B cell (primary cell): ENCODE measurements around the gene ATPAF1. TPM values are rescaled to one million over a fixed set of nuclear protein-coding genes. Genes with fewer than 3 reads are reported as not detected.

Experiments
- ATAC-seq: fragments of 200-7000 bp; cut with Tn5 transposase; one replicate; pipeline ENCODE4 v1.10.0; 2021; ENCODE audit warnings: low read depth, mild to moderate bottlenecking, moderate number of reproducible peaks, moderate library complexity
- CTCF ChIA-PET: fragments of 350-600 bp; sonication (Branson Sonifier 250); formaldehyde crosslinking; loops from one replicate; lab custom pipeline; 2021; ENCODE audit warnings: antibody characterized with exemption, inconsistent platforms; lab: Charles Lee
- POLR2A ChIA-PET: fragments of 350-600 bp; sonication (Branson Sonifier 250); formaldehyde crosslinking; loops from one replicate; lab custom pipeline; 2021; ENCODE audit warnings: antibody characterized with exemption; lab: Charles Lee
- DNase-seq: peaks from one replicate; pipeline ENCODE4 v3.0.0; 2013
- H2AFZ ChIP-seq: 2 replicates; pipeline ENCODE4 v1.6.1; 2012; ENCODE audit warnings: mild to moderate bottlenecking, low read depth, low read length; ENCODE audit not compliant: insufficient read depth, poor library complexity, severe bottlenecking
- H3K27ac ChIP-seq, 2 donors: 1 replicate in 1 of 2; 2 replicates in 1 of 2; pipeline ENCODE4 v1.5.1; 2012 to 2013; ENCODE audit warnings: low read length in 2 of 2, mild to moderate bottlenecking in 2 of 2, moderate library complexity in 1 of 2
- H3K27me3 ChIP-seq, 4 experiments: fragments of 200-600 bp in 1 of 4; sonication (generic) in 1 of 4; replicated peaks in 1 of 4; 1 replicate in 2 of 4; 2 replicates in 2 of 4; pipeline versions ENCODE4 v1.6.1 to v1.7.0; 2013 to 2016; ENCODE audit warnings: low read length in 3 of 4, mild to moderate bottlenecking in 2 of 4, mixed read lengths in 1 of 4, moderate library complexity in 1 of 4; ENCODE audit not compliant: insufficient read depth in 4 of 4, control insufficient read depth in 3 of 4; ENCODE audit errors: control extremely low read depth in 1 of 4
- H3K36me3 ChIP-seq, 2 experiments: replicated peaks in 1 of 2; 1 replicate in 1 of 2; 2 replicates in 1 of 2; pipeline versions ENCODE4 v1.6.1 to v1.7.1; 2013; ENCODE audit warnings: low read length in 1 of 2; ENCODE audit not compliant: insufficient read depth in 2 of 2, control insufficient read depth in 1 of 2; ENCODE audit errors: control extremely low read depth in 1 of 2, extremely low read depth in 1 of 2
- H3K4me1 ChIP-seq, 2 donors: fragments of 200-600 bp in 1 of 2; sonication (generic) in 1 of 2; 1 replicate in 1 of 2; 2 replicates in 1 of 2; pipeline versions ENCODE4 v1.5.1 to v1.6.1; 2013 to 2017; ENCODE audit warnings: low read length in 2 of 2; ENCODE audit not compliant: control insufficient read depth in 2 of 2, insufficient read depth in 2 of 2
- H3K4me2 ChIP-seq: replicated peaks from 2 replicates; pipeline ENCODE3; 2012; ENCODE audit warnings: mild to moderate bottlenecking, low read depth, low read length; ENCODE audit not compliant: poor library complexity, severe bottlenecking
- H3K4me3 ChIP-seq, 5 experiments: fragments of 200-600 bp in 1 of 5; sonication (generic) in 1 of 5; 1 replicate in 3 of 5; 2 replicates in 2 of 5; pipeline versions ENCODE4 v1.5.1 to v1.7.0; 2011 to 2016; ENCODE audit warnings: low read length in 4 of 5, mild to moderate bottlenecking in 4 of 5, low read depth in 2 of 5, control low read depth in 1 of 5, moderate library complexity in 1 of 5; ENCODE audit not compliant: insufficient read depth in 1 of 5; ENCODE audit errors: control extremely low read depth in 1 of 5, extremely low read depth in 1 of 5
- H3K79me2 ChIP-seq: fragments of 200-600 bp; sonication (generic); one replicate; pipeline ENCODE4 v1.6.0; 2016; ENCODE audit warnings: low read length; ENCODE audit not compliant: control insufficient read depth, insufficient read depth
- H3K9ac ChIP-seq: fragments of 200-600 bp; sonication (generic); 2 replicates; pipeline ENCODE4 v1.6.1; 2017; ENCODE audit warnings: mild to moderate bottlenecking, low read length, moderate library complexity
- H3K9me3 ChIP-seq, 3 donors: one replicate each; pipeline versions ENCODE4 v1.6.1 to v1.7.1; 2013; ENCODE audit warnings: low read length in 2 of 3; ENCODE audit not compliant: control insufficient read depth in 2 of 3, insufficient read depth in 1 of 3; ENCODE audit errors: control extremely low read depth in 1 of 3
- H4K20me1 ChIP-seq: 2 replicates; pipeline ENCODE4 v1.6.0; 2012; ENCODE audit warnings: mild to moderate bottlenecking, low read length; ENCODE audit not compliant: insufficient read depth, control insufficient read depth, poor library complexity, severe bottlenecking
- H3K27ac Mint-ChIP-seq: one replicate; pipeline ENCODE4 v1.8.0; 2021; ENCODE audit warnings: mixed read lengths
- H3K27me3 Mint-ChIP-seq: one replicate; pipeline ENCODE4 v1.8.0; 2021; ENCODE audit warnings: mixed read lengths
- H3K4me1 Mint-ChIP-seq: one replicate; pipeline ENCODE4 v1.8.0; 2021; ENCODE audit warnings: mixed read lengths
- H3K4me3 Mint-ChIP-seq: one replicate; pipeline ENCODE4 v1.8.0; 2021; ENCODE audit warnings: mixed read lengths
- H3K9me3 Mint-ChIP-seq: one replicate; pipeline ENCODE4 v1.8.0; 2022; ENCODE audit warnings: mixed read lengths; ENCODE audit not compliant: insufficient read depth
- CTCF ChIP-seq: fragments of 200-600 bp; IDR thresholded peaks from one replicate; pipeline ENCODE4 v1.8.0; 2022; ENCODE audit warnings: antibody characterized with exemption, mild to moderate bottlenecking
- EZH2 ChIP-seq: IDR thresholded peaks from 2 replicates; pipeline ENCODE4 v1.6.1; 2012; ENCODE audit warnings: borderline replicate concordance, low read depth, mild to moderate bottlenecking, moderate library complexity, low read length; ENCODE audit not compliant: insufficient read depth, poor library complexity, severe bottlenecking
- WGBS: methylation state at CpG from one replicate; pipeline ENCODE4 v1.1.5; 2013; ENCODE audit warnings: missing lambda C conversion rate; ENCODE audit not compliant: insufficient coverage; 5-methylcytosine and 5-hydroxymethylcytosine counted together
- intact Hi-C: fragments of 100-400 bp; cut with micrococcal nuclease; formaldehyde crosslinking; loops from one replicate; pipeline ENCODE4 v1.10.0; 2022
- polyA plus RNA-seq: library from polyadenylated mRNA; depleted of rRNA; stranded (reverse); fragments of >200 nt; gene quantifications from 2 replicates; pipeline ENCODE4 v1.2.3, GENCODE V29; 2012
- total RNA-seq, 2 donors: library from RNA; stranded (reverse); fragments of 120-200 nt in 1 of 2; gene quantifications; 1 replicate in 1 of 2; 2 replicates in 1 of 2; pipeline versions ENCODE4 v1.2.3 to v1.2.4, GENCODE V29; 2013 to 2022

The ATPAF1 gene
- total and polyA plus RNA-seq, 2 donors (not counting 1 experiment from before 2014, with no cell fraction given) = 18.3 to 22.0 TPM

GRCh38 chr1:46703927-46704641 lies 35.9 kb upstream of the ATPAF1 start:
- H3K79me2 ChIP-seq = peaks cover 27% of the 10 kb centered on the region
- no peaks in the 10 kb centered on the region for H3K9me3 ChIP-seq
- no peaks in the 10 kb centered on the region for H3K4me1 ChIP-seq
- ChIA-PET CTCF (interaction anchor here (0.7 kb wide), 1 partner anchor 21 kb away, joined by 3 read pairs; no protein-coding TSS in a partner anchor), POLR2A (no interaction called here)
- no peak for DNase-seq
- no peak overlapping the region for H2AFZ ChIP-seq
- ATAC-seq = no peak
- no peak overlapping the region for H3K9ac ChIP-seq
- 100% methylated on average over 3 of the region's 3 CpGs for WGBS
- H3K27ac Mint-ChIP-seq = no peak overlapping the region
- H3K4me1 Mint-ChIP-seq = peaks cover 10% of the 10 kb centered on the region
- H3K9me3 Mint-ChIP-seq = no peaks in the 10 kb centered on the region
- peaks cover 40% of the 10 kb centered on the region for H4K20me1 ChIP-seq
- no peaks in the 10 kb centered on the region for H3K27me3 Mint-ChIP-seq
- TF ChIP-seq CTCF = no peak
- no peak for TF ChIP-seq EZH2
- H3K4me2 ChIP-seq = no peak overlapping the region
- H3K36me3 ChIP-seq = peaks cover 38 to 68% of the 10 kb centered on the region in 2 experiments
- no peak overlapping the region for H3K27ac ChIP-seq
- H3K4me3 Mint-ChIP-seq = no peak overlapping the region
- no peak overlapping the region for H3K4me3 ChIP-seq
- no peaks in the 10 kb centered on the region for H3K27me3 ChIP-seq
- intact Hi-C loops = no loop called here

GRCh38 chr1:46699666-46700065 lies 31.5 kb upstream of the ATPAF1 start:
- no peak for DNase-seq
- WGBS = 67% methylated on average over 1 of the region's 3 CpGs
- no peaks in the 10 kb centered on the region for H3K27me3 Mint-ChIP-seq

More at GRCh38 chr1:46699666-46700065, 31.5 kb upstream of the ATPAF1 start:
- H3K27ac ChIP-seq = no peak overlapping the region
- H3K27me3 ChIP-seq = no peaks in the 10 kb centered on the region
- ChIA-PET CTCF (no interaction called here), POLR2A (no interaction called here)
- no peak overlapping the region for H3K4me3 ChIP-seq
- intact Hi-C loops = no loop called here
- H3K36me3 ChIP-seq = peaks cover 26 to 66% of the 10 kb centered on the region in 2 experiments
- H3K79me2 ChIP-seq = peaks cover 17% of the 10 kb centered on the region
- no peak overlapping the region for H2AFZ ChIP-seq
- TF ChIP-seq CTCF (no peak), EZH2 (no peak)
- H3K4me1 ChIP-seq = no peaks in the 10 kb centered on the region
- ATAC-seq = no peak
- H3K9me3 Mint-ChIP-seq = no peaks in the 10 kb centered on the region
- H3K9ac ChIP-seq = no peak overlapping the region
- no peak overlapping the region for H3K27ac Mint-ChIP-seq
- H3K4me2 ChIP-seq = no peak overlapping the region
- peaks cover 38% of the 10 kb centered on the region for H4K20me1 ChIP-seq
- H3K9me3 ChIP-seq = peaks cover 0 to 1% (median 0%) of the 10 kb centered on the region in 3 donors
- no peak overlapping the region for H3K4me3 Mint-ChIP-seq
- H3K4me1 Mint-ChIP-seq = peaks cover 14% of the 10 kb centered on the region
